COR-L47 (cell line): ENCODE data around the gene TAF1B.

ENCODE experiments used
- DNase-seq: peaks from one replicate; lab custom pipeline; 2025; lab: John Stamatoyannopoulos, UW

The TAF1B gene

GRCh38 chr2:9966491-9967022 is 123.3 kb downstream of the TAF1B start:
- DNase-seq: no peak

DNA sequence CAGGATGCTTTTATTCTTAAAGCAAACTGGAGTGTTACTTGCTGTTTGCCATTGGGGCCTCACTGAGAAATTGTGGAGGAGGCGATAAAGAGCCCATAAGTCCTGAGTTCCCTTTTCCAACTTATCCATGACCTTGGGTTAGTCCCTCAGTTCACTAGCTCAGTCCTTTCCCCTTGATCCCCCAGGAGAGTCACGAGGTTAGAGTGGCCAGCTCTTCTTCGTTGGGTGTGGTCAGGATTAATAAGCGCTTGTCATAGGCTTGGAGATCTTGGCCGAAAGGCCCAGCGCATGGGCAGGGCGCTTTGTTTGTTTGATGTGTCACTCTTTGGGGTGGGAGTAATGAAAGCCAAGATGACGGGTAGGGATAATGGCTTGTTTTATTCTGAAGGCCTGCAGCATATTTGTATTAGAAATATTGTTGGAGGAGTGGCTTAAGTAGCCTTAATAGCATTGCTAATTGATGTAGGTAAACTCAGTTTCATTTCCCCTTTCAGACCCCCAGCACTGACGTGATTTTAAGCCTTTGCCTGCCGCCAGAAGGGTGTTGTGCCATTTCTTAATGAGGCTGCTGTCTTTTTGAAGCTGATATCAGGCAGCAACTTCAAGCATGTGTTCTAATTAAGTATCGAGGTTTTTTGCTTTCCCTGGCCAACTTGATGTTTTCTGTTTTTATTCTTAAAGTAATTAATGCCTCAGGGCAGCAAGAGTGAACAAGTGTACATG is 123.9 kb downstream of the TAF1B start:
- DNase-seq: no peak

DNA sequence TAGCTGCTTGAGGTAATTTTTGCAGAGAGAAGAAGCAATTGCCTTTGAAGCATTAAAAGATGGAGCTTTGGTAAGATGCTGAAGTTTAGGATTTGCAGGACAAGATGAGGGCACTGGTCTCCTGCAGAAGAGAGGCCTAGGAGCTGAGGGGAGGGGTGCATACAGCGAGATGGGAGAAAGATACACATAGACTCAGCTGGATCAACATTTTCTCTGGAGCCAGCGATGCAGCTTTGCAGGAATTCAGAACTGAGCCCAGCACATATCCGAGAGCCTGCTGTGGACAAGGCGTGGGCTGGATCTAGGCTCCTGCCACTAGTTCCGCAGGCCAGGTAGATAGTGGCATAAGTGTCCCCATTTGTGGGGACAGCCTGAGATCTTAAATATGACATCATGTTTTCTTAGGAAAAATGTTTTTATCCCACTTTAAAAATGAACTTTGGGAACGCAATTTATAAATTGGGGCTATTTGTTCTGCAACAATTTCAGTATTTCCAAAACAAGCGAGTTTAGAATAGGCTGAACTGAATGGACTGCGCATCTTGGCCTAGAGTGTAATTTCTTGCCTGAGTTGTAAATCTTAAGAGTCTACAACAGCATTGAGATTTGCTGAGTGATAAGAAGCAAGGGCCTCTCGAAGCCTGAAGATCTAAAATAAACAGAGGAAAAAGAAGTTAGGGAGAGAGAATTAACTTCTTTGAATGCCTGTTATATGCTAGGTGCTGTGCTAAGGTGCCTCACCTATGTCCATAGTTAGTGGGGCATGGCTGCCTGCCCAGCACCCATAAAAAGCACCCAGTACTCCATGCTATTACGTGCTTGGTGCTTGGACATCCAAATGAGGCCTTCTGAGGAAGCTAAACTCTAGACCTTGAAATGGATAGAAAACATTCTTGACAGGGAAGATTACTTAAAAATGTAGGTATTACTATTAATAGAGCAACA is 125.6 kb downstream of the TAF1B start:
- no peak for DNase-seq

GRCh38 chr2:9970200-9971044 is 127.1 kb downstream of the TAF1B start:
- DNase-seq: no peak

DNA sequence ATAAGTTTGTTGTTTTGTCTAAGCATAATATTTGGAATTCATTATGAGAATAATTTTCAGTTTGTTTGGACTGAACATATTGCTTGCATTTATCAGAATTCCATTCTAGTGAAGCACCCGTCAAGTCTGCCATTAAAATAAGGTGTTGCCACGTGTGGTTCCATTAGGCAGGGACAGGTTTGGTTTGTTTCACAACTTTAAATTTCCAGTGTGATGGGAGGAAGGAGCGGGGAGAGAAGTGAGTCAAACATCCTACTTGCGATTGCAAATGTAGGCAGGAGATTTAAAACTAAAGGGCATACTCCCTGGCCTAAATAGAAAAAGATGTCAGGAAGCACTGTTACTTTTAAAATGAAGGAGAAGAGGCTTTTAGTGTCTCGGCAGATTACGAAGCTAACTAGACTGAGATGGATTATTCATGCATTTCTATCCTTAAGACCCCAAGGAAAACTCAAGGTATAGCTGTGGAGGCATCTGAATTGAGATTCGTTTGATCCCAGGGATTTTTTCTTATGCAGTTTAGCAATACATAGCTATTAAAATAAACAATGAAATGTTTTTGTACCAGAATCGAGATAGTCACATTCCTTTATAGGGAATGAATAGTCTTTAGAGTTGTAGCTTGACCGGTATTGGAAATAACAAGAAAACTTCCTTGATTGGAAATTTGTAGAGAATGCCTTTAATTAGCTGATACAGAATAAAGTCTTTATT is 128.0 kb downstream of the TAF1B start:
- no peak for DNase-seq

DNA sequence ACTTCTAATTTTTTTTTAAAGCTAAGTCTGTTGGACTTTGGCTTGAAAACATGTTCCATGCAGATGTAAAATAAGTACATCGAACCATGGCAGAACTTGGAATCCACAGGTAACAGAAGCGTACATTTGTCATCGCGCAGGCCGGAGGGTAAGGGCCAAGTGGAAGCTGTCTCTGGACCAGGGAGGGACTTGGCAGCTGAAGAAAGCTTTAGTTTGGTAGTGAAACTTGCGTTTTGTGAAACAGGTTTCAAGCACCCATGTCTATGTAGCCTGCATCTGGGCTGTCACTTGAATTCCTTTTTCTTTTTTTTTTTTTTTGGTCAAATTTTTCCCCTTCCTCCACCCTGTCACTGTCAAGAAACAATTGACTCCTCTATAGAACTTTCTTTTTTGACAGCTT is 128.6 kb downstream of the TAF1B start:
- no peak for DNase-seq

- no peak for DNase-seq
Observed at GRCh38 chr2:9972621-9973479, 129.6 kb downstream of the TAF1B start.

GRCh38 chr2:9973690-9974089 is 130.4 kb downstream of the TAF1B start:
- DNase-seq: no peak

- DNase-seq: no peak
Observed at GRCh38 chr2:9974343-9974742, 131.1 kb downstream of the TAF1B start.

DNA sequence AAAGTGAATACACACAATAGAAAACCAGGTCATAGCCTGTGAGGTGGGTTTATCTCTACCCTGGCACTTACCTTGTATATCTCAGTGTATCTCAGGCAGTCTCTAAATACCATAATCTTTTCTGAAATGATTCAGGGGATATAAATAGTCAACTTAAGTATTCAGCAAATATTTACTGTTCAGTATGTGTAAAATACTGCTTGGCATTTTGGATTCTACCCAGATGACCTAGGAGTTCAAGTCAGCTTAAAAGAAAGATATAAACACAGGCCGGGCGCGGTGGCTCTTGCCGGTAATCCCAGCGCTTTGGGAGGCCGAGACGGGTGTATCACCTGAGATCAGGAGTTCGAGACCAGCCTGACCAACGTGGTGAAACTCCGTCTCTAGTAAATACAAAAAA is 132.1 kb downstream of the TAF1B start:
- DNase-seq: peak; percentile 18

DNA sequence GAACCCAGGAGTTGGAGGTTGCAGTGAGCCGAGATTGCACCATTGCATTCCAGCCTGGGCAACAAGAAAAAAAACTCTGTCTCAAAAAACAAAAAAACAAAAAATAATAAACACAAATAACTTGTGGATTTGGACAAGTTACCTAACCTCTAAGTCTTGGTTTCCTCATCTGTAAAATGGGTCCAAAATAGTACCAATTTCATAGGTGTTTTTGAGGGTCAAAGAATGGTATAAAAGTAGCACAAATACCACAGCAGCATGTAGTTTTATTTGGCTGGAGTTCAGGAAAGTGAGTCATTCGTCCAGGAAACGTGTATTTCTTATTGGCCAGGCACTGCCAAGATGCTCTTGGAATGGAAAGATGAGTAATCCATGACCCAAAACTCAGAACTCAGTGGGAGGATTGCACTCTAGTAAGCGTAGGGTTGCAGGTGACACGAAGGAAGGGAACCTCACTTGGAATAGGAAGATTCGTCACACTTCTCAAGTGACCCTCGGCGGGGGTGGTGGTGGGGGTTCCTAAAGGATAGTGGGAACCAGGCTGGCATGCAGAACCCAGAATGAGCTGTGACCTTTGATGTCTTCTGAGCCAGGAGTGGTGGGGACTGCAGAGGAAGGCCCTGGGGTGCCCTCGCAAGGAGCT is 132.7 kb downstream of the TAF1B start:
- DNase-seq: no peak

DNA sequence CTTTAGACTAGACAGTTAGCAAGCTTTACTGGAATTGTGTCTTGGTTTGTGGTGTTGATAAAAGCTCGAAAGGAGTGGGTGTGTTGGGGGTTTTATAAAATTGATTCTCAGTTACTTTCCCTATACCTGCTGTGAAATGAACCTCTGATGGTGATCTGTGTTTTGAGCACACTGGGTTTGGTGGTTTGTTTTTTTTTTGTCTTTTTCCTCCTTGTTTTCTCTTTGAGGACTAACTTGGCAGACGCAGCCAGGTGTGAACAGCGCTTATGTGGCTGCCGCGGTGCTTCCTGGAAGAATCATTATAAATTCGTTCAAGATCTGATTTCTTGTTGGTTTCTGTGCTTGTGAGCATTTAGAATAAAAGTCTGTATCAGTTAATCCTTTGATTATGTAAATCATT is 136.7 kb downstream of the TAF1B start:
- DNase-seq: no peak

DNA sequence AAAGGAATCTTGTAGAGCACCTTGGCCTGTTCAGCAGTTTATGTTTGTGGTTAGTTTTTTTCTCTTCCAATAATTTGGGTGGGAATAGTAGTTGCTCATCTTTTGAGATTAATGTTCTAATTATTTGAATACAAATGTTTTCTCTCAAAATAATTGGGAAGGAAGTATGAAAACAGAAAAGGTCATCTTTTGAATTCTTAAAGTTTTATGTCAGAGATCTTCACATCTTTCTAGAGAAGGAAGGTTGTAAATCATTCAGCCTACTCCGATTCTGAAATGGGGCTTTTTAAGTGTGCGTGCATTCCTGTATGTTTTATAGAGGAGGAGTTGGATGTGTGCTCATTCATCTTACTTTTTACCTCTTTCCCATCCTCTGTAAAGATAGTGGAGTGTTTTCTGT is 137.2 kb downstream of the TAF1B start:
- DNase-seq: no peak

DNA sequence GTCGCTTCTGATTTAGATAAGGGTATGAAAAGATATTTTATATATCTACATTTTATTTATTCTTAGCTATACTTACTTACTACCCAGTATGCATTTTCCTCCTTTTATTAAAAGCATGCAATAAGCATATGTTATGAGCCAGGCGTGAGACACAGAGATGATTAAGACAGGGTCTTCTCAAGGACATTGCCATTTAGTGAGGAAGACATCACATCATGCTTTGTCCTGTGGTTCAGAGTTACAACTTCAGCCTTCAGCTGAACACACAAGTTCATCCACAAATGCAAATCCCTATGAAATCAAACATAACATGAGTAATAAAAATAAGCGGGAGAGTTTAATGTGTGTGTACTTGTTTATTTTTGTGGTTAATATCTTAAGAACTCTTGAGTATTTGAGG is 138.4 kb downstream of the TAF1B start:
- no peak for DNase-seq

DNA sequence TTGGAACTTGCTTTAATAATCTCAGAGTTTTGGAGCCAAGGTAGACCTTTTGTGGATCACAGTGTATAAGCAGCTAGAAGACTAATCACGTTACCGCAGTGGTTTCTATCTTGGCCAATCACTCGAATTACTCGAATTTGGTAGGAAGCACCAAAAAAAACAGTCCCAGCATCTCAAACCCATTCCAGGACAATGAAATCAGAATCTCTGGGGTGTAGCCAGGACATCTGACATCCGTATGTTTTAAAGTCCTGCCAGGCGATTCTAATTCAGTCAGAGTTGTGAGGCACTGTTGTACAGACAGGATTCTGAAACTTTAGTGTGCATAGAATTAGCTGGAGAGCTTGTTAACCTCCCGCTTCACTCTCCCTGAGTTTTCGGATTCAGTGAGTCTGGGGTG is 139.0 kb downstream of the TAF1B start:
- no peak for DNase-seq

- DNase-seq: no peak
Observed at GRCh38 chr2:9982891-9983290, 139.6 kb downstream of the TAF1B start.

DNA sequence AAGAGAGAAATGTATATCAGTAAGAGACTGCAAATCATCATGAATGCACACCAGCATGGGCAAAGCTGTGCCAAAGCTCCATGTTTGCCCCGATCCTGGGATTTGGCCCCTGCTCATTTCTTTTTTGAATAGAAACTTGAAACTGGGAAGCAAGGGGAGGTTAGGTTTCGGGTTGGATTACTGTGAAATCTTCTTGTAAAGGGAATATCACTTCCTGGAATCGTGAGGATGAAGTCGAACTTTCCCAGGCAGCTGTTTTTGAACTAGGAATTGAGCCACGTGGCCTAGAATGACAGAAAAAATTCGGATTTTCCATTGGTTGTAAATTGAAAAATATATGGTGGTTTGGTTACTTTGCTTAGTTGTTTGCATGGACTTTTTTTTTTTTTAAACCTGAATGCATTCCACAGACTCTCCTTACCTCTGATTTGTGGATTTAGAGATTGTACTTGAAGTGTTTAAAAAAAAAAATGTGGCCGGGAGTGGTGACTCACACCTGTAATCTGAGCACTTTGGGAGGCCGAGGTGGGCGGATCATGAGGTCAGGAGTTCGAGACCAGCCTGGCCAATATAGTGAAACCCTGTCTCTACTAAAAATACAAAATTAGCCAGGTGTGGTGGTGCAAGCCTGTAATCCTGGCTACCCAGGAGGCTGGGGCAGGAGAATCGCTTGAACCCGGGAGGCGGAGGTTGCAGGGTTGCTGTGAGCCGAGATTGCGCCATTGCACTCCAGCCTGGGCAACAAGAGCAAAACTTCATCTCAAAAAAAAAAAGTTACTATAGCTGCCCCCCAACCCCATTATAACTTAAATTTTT is 140.3 kb downstream of the TAF1B start:
- DNase-seq: no peak
